Activated B cell treated with CpG ODN at 0.5 μM for 24 hours (primary cell): ENCODE results near the gene SP6. TPM values are rescaled to one million over a fixed set of nuclear protein-coding genes. Genes with fewer than 3 reads are reported as not detected.

Experiments used
- ATAC-seq: fragments of 200-7000 bp; cut with Tn5 transposase; one replicate; pipeline ENCODE4 v1.10.0; 2021; ENCODE audit warnings: low read depth, mild to moderate bottlenecking, moderate library complexity
- CTCF ChIA-PET: fragments of 350-600 bp; sonication (Branson Sonifier 250); formaldehyde crosslinking; loops from one replicate; lab custom pipeline; 2021; ENCODE audit warnings: antibody characterized with exemption; lab: Charles Lee
- POLR2A ChIA-PET: fragments of 350-600 bp; sonication (Branson Sonifier 250); formaldehyde crosslinking; loops from one replicate; lab custom pipeline; 2021; ENCODE audit warnings: antibody characterized with exemption; lab: Charles Lee
- DNase-seq: peaks from one replicate; pipeline ENCODE4 v3.0.0; 2022
- H3K27ac Mint-ChIP-seq: one replicate; pipeline ENCODE4 v1.8.0; 2020; ENCODE audit warnings: mixed read lengths
- H3K27me3 Mint-ChIP-seq: one replicate; pipeline ENCODE4 v1.8.0; 2021; ENCODE audit warnings: mixed read lengths
- H3K36me3 Mint-ChIP-seq: one replicate; pipeline ENCODE4 v1.8.0; 2021; ENCODE audit warnings: low read depth, mixed read lengths
- H3K4me1 Mint-ChIP-seq: one replicate; pipeline ENCODE4 v1.8.0; 2021; ENCODE audit warnings: mixed read lengths
- H3K4me3 Mint-ChIP-seq: one replicate; pipeline ENCODE4 v1.8.0; 2020; ENCODE audit warnings: mild to moderate bottlenecking, mixed read lengths
- H3K9me3 Mint-ChIP-seq: one replicate; pipeline ENCODE4 v1.8.0; 2020; ENCODE audit warnings: mixed read lengths
- intact Hi-C: fragments of 100-400 bp; cut with micrococcal nuclease; formaldehyde crosslinking; loops from one replicate; pipeline ENCODE4 v1.15.1; 2024
- total RNA-seq: library from RNA; stranded (reverse); gene quantifications from 2 replicates; pipeline ENCODE4 v1.2.3, GENCODE V29; 2022
- TF ChIP-seq, protein P1 (sequence below): fragments of 200-600 bp; IDR thresholded peaks from one replicate; pipeline ENCODE4 v1.8.0; 2022; ENCODE audit warnings: antibody characterized with exemption, mild to moderate bottlenecking

The SP6 gene
- total RNA-seq, 1 donor from 2014 or later: 0.09 TPM

DNA sequence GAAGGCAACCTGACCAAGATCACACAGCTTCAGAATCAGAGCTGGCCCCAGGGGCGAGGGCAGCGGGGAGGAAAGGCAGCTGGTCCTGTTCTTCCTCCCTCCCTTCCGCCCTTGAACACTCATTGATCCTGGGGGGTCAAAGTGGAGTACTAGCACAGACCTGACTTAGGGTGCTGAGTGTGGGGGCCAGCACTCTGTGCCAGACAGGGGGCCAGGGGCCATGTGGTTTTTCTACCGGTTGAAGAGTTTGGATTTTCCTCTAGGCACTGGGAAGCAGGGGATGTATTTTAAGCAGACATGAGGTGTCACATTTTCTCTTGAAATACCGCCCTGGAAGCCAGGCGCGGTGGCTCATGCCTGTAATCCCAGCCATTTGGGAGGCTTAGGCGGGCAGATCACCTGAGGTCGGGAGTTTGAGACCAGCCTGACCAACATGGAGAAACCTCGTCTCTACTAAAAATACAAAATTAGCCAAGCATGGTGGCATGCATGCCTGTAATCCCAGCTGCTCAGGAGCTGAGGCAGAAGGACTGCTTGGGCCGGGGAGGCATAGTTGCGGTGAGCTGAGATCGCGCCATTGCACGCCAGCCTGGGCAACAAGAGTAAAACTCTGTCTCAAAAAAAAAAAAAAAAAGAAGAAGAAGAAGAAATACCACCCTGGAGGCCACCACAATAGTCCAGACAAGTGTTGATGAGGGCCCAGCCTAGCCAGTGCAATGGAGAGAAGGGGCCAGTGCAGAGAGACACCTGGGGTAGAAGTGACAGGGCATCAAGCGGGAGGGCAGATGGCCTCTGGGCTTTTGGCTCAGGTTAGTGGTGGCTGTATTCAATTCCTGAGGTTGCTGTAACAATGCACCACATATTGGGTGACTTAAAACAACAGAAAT is 44.7 kb downstream of the SP6 start:
- no peak overlapping the region for H3K4me3 Mint-ChIP-seq
- no peak for DNase-seq
- H3K9me3 Mint-ChIP-seq: no peaks in the 10 kb centered on the region
- H3K27ac Mint-ChIP-seq: no peak overlapping the region
- TF ChIP-seq, protein P1, sequence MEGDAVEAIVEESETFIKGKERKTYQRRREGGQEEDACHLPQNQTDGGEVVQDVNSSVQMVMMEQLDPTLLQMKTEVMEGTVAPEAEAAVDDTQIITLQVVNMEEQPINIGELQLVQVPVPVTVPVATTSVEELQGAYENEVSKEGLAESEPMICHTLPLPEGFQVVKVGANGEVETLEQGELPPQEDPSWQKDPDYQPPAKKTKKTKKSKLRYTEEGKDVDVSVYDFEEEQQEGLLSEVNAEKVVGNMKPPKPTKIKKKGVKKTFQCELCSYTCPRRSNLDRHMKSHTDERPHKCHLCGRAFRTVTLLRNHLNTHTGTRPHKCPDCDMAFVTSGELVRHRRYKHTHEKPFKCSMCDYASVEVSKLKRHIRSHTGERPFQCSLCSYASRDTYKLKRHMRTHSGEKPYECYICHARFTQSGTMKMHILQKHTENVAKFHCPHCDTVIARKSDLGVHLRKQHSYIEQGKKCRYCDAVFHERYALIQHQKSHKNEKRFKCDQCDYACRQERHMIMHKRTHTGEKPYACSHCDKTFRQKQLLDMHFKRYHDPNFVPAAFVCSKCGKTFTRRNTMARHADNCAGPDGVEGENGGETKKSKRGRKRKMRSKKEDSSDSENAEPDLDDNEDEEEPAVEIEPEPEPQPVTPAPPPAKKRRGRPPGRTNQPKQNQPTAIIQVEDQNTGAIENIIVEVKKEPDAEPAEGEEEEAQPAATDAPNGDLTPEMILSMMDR: no peak
- H3K4me1 Mint-ChIP-seq: no peaks in the 10 kb centered on the region
- H3K36me3 Mint-ChIP-seq: peaks cover 45% of the 10 kb centered on the region
- intact Hi-C loops: no loop called here
- H3K27me3 Mint-ChIP-seq: no peaks in the 10 kb centered on the region
- ATAC-seq: no peak
- POLR2A ChIA-PET: interaction anchor here (0.6 kb wide), 1 partner anchor 18 kb away, joined by 3 read pairs; no protein-coding TSS in a partner anchor
- CTCF ChIA-PET: no interaction called here

DNA sequence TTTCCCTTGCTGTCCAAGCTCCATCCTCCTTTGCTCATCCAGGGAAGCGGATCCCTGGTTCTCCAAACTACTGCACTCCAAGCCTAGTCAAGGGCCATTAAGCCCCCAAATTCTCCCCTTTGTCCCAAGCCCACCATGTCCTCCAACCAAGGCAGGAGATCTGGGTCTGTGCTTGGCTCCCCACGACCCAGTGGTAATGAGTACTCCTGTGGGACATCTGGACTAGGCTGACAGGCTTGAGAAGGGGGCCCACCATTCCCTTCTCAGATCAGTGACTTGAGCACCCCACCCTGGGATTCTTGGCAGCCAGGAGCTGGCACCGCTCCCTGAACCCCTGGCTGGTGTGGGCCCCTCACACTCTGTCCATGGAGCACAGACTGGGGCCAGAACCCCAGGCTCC is 46.5 kb downstream of the SP6 start:
- DNase-seq (no peak), ATAC-seq (no peak)
- H3K9me3 Mint-ChIP-seq: no peaks in the 10 kb centered on the region
- ChIA-PET CTCF (no interaction called here), POLR2A (no interaction called here)
- intact Hi-C loops: no loop called here
- TF ChIP-seq, protein P1: no peak
- no peak overlapping the region for H3K4me3 Mint-ChIP-seq
- H3K27me3 Mint-ChIP-seq: no peaks in the 10 kb centered on the region
- H3K27ac Mint-ChIP-seq: no peak overlapping the region
- H3K4me1 Mint-ChIP-seq: no peaks in the 10 kb centered on the region
- peaks cover 27% of the 10 kb centered on the region for H3K36me3 Mint-ChIP-seq

DNA sequence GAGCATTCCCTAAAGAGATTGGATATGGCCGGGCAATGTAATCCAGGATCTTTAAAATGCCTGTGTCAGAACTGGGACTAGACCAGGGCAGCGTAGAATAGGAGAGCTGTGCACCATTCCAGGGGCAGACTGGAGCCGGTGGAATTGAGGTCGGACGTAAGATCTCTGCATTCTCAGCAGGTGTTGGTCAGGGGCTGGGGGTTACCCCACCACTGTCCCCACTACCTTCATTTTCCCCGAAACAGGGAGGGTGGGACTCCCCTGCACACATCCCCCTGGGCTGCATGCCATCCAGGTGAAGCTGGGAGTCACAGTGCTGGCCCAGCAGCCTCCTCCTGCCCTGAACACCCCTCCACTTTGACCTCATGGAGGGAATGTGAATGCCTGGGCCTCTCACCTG is 47.2 kb downstream of the SP6 start:
- intact Hi-C loops: no loop called here
- Mint-ChIP-seq H3K27me3 (no peaks in the 10 kb centered on the region), H3K4me3 (no peak overlapping the region), H3K4me1 (no peaks in the 10 kb centered on the region), H3K9me3 (no peaks in the 10 kb centered on the region), H3K27ac (no peak overlapping the region), H3K36me3 (peaks cover 23% of the 10 kb centered on the region)
- ATAC-seq (no peak), DNase-seq (no peak)
- TF ChIP-seq, protein P1: no peak
- POLR2A ChIA-PET: no interaction called here
- CTCF ChIA-PET: no interaction called here

DNA sequence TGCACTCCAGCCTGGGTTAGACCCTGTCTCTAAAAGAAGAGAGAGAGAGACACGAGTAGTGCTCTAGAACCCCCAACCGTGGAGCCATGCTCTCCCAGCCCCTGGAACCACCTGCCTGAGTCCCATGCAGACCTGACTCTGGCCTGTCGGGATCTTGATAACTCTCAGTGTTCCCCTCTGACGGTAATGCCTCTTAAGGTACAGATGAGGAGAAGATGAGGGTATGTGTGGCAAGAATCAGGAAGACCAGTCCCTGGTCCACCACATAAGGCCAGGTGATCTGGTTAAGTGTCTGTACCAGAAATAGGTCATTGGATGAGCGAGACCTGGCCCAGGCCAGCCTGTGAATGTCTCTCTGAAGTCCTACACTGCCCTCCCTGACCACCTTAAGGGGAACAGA is 47.8 kb downstream of the SP6 start:
- CTCF ChIA-PET: interaction anchor here (1.5 kb wide), 1 partner anchor 17 kb away, joined by 4 read pairs; no protein-coding TSS in a partner anchor
- DNase-seq: no peak
- intact Hi-C loops: no loop called here

More for the DNA sequence above, 47.8 kb downstream of the SP6 start:
- ATAC-seq: no peak
- no peaks in the 10 kb centered on the region for H3K27me3 Mint-ChIP-seq
- POLR2A ChIA-PET: no interaction called here
- no peak overlapping the region for H3K27ac Mint-ChIP-seq
- TF ChIP-seq, protein P1: no peak
- no peak overlapping the region for H3K4me3 Mint-ChIP-seq
- peaks cover 17% of the 10 kb centered on the region for H3K36me3 Mint-ChIP-seq
- no peaks in the 10 kb centered on the region for H3K4me1 Mint-ChIP-seq
- no peaks in the 10 kb centered on the region for H3K9me3 Mint-ChIP-seq
